GM19324 (cell line): Measurements from ENCODE around the gene ADAP1.
"Not testable (repeated sequence)": the region's sequence is repeated elsewhere in the genome, so short reads cannot be mapped to it uniquely, and the experiment has no call there.

Experiments used
- ATAC-seq: cut with Tn5 transposase; IDR thresholded peaks from one replicate; pipeline ENCODE4 v1.9.1; 2021; ENCODE audit warnings: mild to moderate bottlenecking, moderate library complexity; ENCODE audit not compliant: unreplicated experiment, low FRiP score

The ADAP1 gene

GRCh38 chr7:954330-955238, at the start of gene ADAP1:
Gene ADAP1 (minus strand): TSS chr7:954680. CDS start chr7:954477, 203 bp downstream.
- ATAC-seq, result peak; percentile 57

- not testable (repeated sequence) for ATAC-seq
These were observed 48.0 kb upstream of the ADAP1 start for GRCh38 chr7:1002445-1002844.

- not testable (repeated sequence) for ATAC-seq
These were observed 47.5 kb upstream of the ADAP1 start for GRCh38 chr7:1002026-1002425.

GRCh38 chr7:1001069-1001770, 46.7 kb upstream of the ADAP1 start:
- not testable (repeated sequence) for ATAC-seq

- no peak for ATAC-seq
These were observed 45.8 kb upstream of the ADAP1 start for GRCh38 chr7:999941-1000935.

- ATAC-seq, result no peak
These were observed 44.8 kb upstream of the ADAP1 start for GRCh38 chr7:999149-999879.

GRCh38 chr7:997404-998395, 43.2 kb upstream of the ADAP1 start:
- no peak for ATAC-seq

- ATAC-seq, result no peak
These were observed 41.8 kb upstream of the ADAP1 start for GRCh38 chr7:996079-996872.

- no peak for ATAC-seq
These were observed 41.1 kb upstream of the ADAP1 start for GRCh38 chr7:995571-995970.

- ATAC-seq, result no peak
These were observed 40.3 kb upstream of the ADAP1 start for GRCh38 chr7:994592-995308.

- peak; percentile 77 for ATAC-seq
These were observed 38.5 kb upstream of the ADAP1 start for GRCh38 chr7:992709-993607.

- ATAC-seq, result no peak
These were observed 37.5 kb upstream of the ADAP1 start for GRCh38 chr7:991729-992656.

- ATAC-seq, result no peak
These were observed 36.7 kb upstream of the ADAP1 start for GRCh38 chr7:990933-991728.

- ATAC-seq, result no peak
These were observed 36.0 kb upstream of the ADAP1 start for GRCh38 chr7:990352-990932.
